Hepatocyte (in vitro differentiated cells): ENCODE measurements around the gene TNFRSF6B. TPM values are rescaled to one million over a fixed set of nuclear protein-coding genes. Genes with fewer than 3 reads are reported as not detected.
"Not testable (repeated sequence)": the region's sequence is repeated elsewhere in the genome, so short reads cannot be mapped to it uniquely, and the experiment has no call there.

Experiments used
- DNase-seq: peaks from one replicate; pipeline ENCODE4 v3.0.0-alpha.2; 2016; ENCODE audit warnings: low spot score
- H2AFZ ChIP-seq: fragments of 200-600 bp; sonication (generic); 2 replicates; pipeline ENCODE4 v1.6.0; 2016; ENCODE audit warnings: antibody characterized with exemption, mild to moderate bottlenecking
- H3K27ac ChIP-seq: fragments of 200-600 bp; sonication (generic); 2 replicates; pipeline ENCODE4 v1.5.1; 2016; ENCODE audit warnings: mild to moderate bottlenecking
- H3K27me3 ChIP-seq: fragments of 200-600 bp; sonication (generic); 2 replicates; pipeline ENCODE4 v1.6.1; 2016
- H3K36me3 ChIP-seq: fragments of 200-600 bp; sonication (generic); replicated peaks from 2 replicates; pipeline ENCODE4 v1.5.1; 2016; ENCODE audit warnings: low read depth; ENCODE audit not compliant: insufficient read depth
- H3K4me1 ChIP-seq: fragments of 200-600 bp; sonication (generic); 2 replicates; pipeline ENCODE4 v1.5.1; 2016; ENCODE audit warnings: mild to moderate bottlenecking, moderate library complexity; ENCODE audit not compliant: insufficient read depth
- H3K4me2 ChIP-seq: fragments of 200-600 bp; sonication (generic); 2 replicates; pipeline ENCODE4 v1.6.0; 2016
- H3K4me3 ChIP-seq: fragments of 200-600 bp; sonication (generic); 2 replicates; pipeline ENCODE4 v1.5.1; 2016; ENCODE audit warnings: mild to moderate bottlenecking
- H3K79me2 ChIP-seq: fragments of 200-600 bp; sonication (generic); 2 replicates; pipeline ENCODE4 v1.6.0; 2017; ENCODE audit warnings: mild to moderate bottlenecking
- H3K9me2 ChIP-seq: fragments of 200-600 bp; sonication (generic); replicated peaks from 2 replicates; pipeline ENCODE4 v1.6.0; 2017; ENCODE audit warnings: mild to moderate bottlenecking; ENCODE audit not compliant: insufficient read depth
- H3K9me3 ChIP-seq: fragments of 200-600 bp; sonication (generic); 2 replicates; pipeline ENCODE4 v1.5.1; 2016; ENCODE audit warnings: low read depth, mild to moderate bottlenecking
- H4K20me1 ChIP-seq: fragments of 200-600 bp; sonication (generic); 2 replicates; pipeline ENCODE4 v1.6.0; 2016; ENCODE audit warnings: mild to moderate bottlenecking; ENCODE audit not compliant: insufficient read depth, poor library complexity, severe bottlenecking
- CTCF ChIP-seq: fragments of 200-600 bp; sonication (generic); IDR thresholded peaks from 2 replicates; pipeline ENCODE4 v1.5.1; 2016; ENCODE audit warnings: antibody characterized with exemption, mild to moderate bottlenecking; ENCODE audit not compliant: poor library complexity
- EZH2 ChIP-seq: fragments of 200-600 bp; sonication (generic); IDR thresholded peaks from 2 replicates; pipeline ENCODE4 v1.6.1; 2016; ENCODE audit warnings: antibody characterized with exemption, mild to moderate bottlenecking, borderline replicate concordance
- EZH2phosphoT487 ChIP-seq: fragments of 200-600 bp; sonication (generic); IDR thresholded peaks from one replicate; pipeline ENCODE4 v1.6.1; 2018; ENCODE audit warnings: antibody characterized with exemption, mild to moderate bottlenecking, low read depth, moderate library complexity; ENCODE audit not compliant: unreplicated experiment, severe bottlenecking
- WGBS: methylation state at CpG from one replicate; pipeline ENCODE4 v1.1.6; 2016; ENCODE audit warnings: low lambda C conversion rate; ENCODE audit errors: missing lambda C conversion rate; 5-methylcytosine and 5-hydroxymethylcytosine counted together
- polyA plus RNA-seq: library from polyadenylated mRNA; unstranded; fragments of >200 nt; fragmentation: Nextera tagmentation; extraction: Ambion mirVana; gene quantifications from 2 replicates; pipeline ENCODE4 v1.2.1, GENCODE V29; 2016
- total RNA-seq: library from RNA; depleted of rRNA; stranded (reverse); fragments of >200 nt; gene quantifications from 2 replicates; pipeline ENCODE4 v1.2.3, GENCODE V29; 2014

The TNFRSF6B gene
- total and polyA plus RNA-seq, 2 experiments from 2014 or later = 0.97 to 4.2 TPM

GRCh38 chr20:63714858-63715257 is 18.4 kb downstream of the TNFRSF6B start:
- no peaks in the 10 kb centered on the region for H3K4me1 ChIP-seq
- no peak overlapping the region for H3K4me2 ChIP-seq
- H4K20me1 ChIP-seq = no peaks in the 10 kb centered on the region
- DNase-seq = no peak
- no peak overlapping the region for H3K27ac ChIP-seq
- no peaks in the 10 kb centered on the region for H3K36me3 ChIP-seq
- H3K27me3 ChIP-seq = no peaks in the 10 kb centered on the region
- TF ChIP-seq CTCF (no peak), EZH2 (no peak), EZH2phosphoT487 (no peak)
- H3K79me2 ChIP-seq = peaks cover 93% of the 10 kb centered on the region
- 96% methylated on average over 5 of the region's 5 CpGs for WGBS
- H3K4me3 ChIP-seq = no peak overlapping the region
- no peaks in the 10 kb centered on the region for H3K9me2 ChIP-seq
- peaks cover 9% of the 10 kb centered on the region for H3K9me3 ChIP-seq
- H2AFZ ChIP-seq = no peak overlapping the region

GRCh38 chr20:63718996-63719395 is 22.5 kb downstream of the TNFRSF6B start:
- peaks cover 71% of the 10 kb centered on the region for H3K79me2 ChIP-seq
- WGBS = 100% methylated on average over 2 of the region's 2 CpGs

GRCh38 chr20:63722967-63723622 is 26.6 kb downstream of the TNFRSF6B start:
- not testable (repeated sequence) for H4K20me1 ChIP-seq, H3K36me3 ChIP-seq, H3K27ac ChIP-seq, H3K4me2 ChIP-seq, H3K4me1 ChIP-seq, H3K4me3 ChIP-seq, H3K9me2 ChIP-seq, H3K27me3 ChIP-seq, H3K9me3 ChIP-seq, H2AFZ ChIP-seq, DNase-seq
- WGBS = 97% methylated on average over 2 of the region's 2 CpGs
- peaks cover 43% of the 10 kb centered on the region for H3K79me2 ChIP-seq

More at GRCh38 chr20:63718996-63719395, 22.5 kb downstream of the TNFRSF6B start:
- no peaks in the 10 kb centered on the region for H4K20me1 ChIP-seq
- no peak overlapping the region for H3K4me2 ChIP-seq
- no peaks in the 10 kb centered on the region for H3K36me3 ChIP-seq
- DNase-seq = no peak
- TF ChIP-seq EZH2phosphoT487 = no peak
- TF ChIP-seq EZH2 = no peak
- TF ChIP-seq CTCF = no peak
- H3K4me1 ChIP-seq = no peaks in the 10 kb centered on the region
- H2AFZ ChIP-seq = no peak overlapping the region
- no peak overlapping the region for H3K4me3 ChIP-seq
- H3K27me3 ChIP-seq = no peaks in the 10 kb centered on the region
- H3K9me2 ChIP-seq = no peaks in the 10 kb centered on the region
- H3K27ac ChIP-seq = no peak overlapping the region
- peaks cover 9% of the 10 kb centered on the region for H3K9me3 ChIP-seq

- H3K9me3 ChIP-seq, H3K36me3 ChIP-seq, H2AFZ ChIP-seq, H3K4me1 ChIP-seq, H3K4me2 ChIP-seq, DNase-seq, H3K4me3 ChIP-seq, H3K27me3 ChIP-seq, H3K27ac ChIP-seq, H3K9me2 ChIP-seq, H4K20me1 ChIP-seq: not testable (repeated sequence)
- 95% methylated on average over 18 of the region's 18 CpGs for WGBS
- peaks cover 14% of the 10 kb centered on the region for H3K79me2 ChIP-seq
Observed at GRCh38 chr20:63730189-63730733, 33.8 kb downstream of the TNFRSF6B start.
